Gastroesophageal sphincter (tissue), 4 donors: ENCODE measurements around the gene PPFIA3. TPM values are rescaled to one million over a fixed set of nuclear protein-coding genes. Genes with fewer than 3 reads are reported as not detected.

Experiments
- small RNA-seq, 4 donors: library from RNA; depleted of rRNA; stranded (forward); fragments of <200 nt; gene quantifications; one replicate each; pipeline ENCODE3, GENCODE V24; 2016
- total RNA-seq, 4 donors: library from RNA; depleted of rRNA; stranded (reverse); fragments of >200 nt; gene quantifications; one replicate each; pipeline ENCODE4 v1.1.0, GENCODE V29; 2016

The PPFIA3 gene
- total RNA-seq, 4 donors from 2014 or later = 3.6 to 7.6 (median 5.0) TPM

Small RNA genes within 50 kb of the gene (small RNA-seq; reads per million reads assigned to genes)
- gene RN7SL708P = 0 reads per million in 4 donors

Other genes starting within 250 kb of the PPFIA3 start
- 10 to 100 TPM; 53.9 to 70.0 (median 60.9) TPM for gene PPP1R15A, start 247.1 kb upstream of the PPFIA3 start, total RNA-seq
- 1 to 10 TPM in 1 of 4 donors, not detected in 3; 2.0 TPM for gene TULP2, start 220.8 kb upstream of the PPFIA3 start, total RNA-seq
- 100 to 1,000 TPM; 188 to 326 (median 279) TPM for gene NUCB1, start 219.2 kb upstream of the PPFIA3 start, total RNA-seq
- gene DHDH, start 185.8 kb upstream of the PPFIA3 start, total RNA-seq = under 1 TPM in 1 of 4 donors, not detected in 3; 0.81 TPM
- gene BAX, start 164.7 kb upstream of the PPFIA3 start, total RNA-seq = 10 to 100 TPM; 31.5 to 40.8 (median 34.8) TPM
- 1,000 to 10,000 TPM; 2,478 to 4,094 (median 2,824) TPM for gene FTL, start 154.2 kb upstream of the PPFIA3 start, total RNA-seq
- 10 to 100 TPM; 22.1 to 44.4 (median 38.5) TPM for gene GYS1, start 126.2 kb upstream of the PPFIA3 start, total RNA-seq
- gene RUVBL2, start 125.7 kb upstream of the PPFIA3 start, total RNA-seq = 10 to 100 TPM; 69.4 to 96.5 (median 84.2) TPM
- gene LHB, start 102.5 kb upstream of the PPFIA3 start, total RNA-seq = not detected
- not detected for gene CGB3, start 95.2 kb upstream of the PPFIA3 start, total RNA-seq
- gene CGB2, start 87.7 kb upstream of the PPFIA3 start, total RNA-seq = not detected
- not detected for gene CGB1, start 82.6 kb upstream of the PPFIA3 start, total RNA-seq
- gene CGB5, start 75.7 kb upstream of the PPFIA3 start, total RNA-seq = not detected
- gene CGB8, start 70.4 kb upstream of the PPFIA3 start, total RNA-seq = not detected
- not detected for gene CGB7, start 61.8 kb upstream of the PPFIA3 start, total RNA-seq
- under 1 TPM in 1 of 4 donors, not detected in 3; 0.37 TPM for gene NTF4, start 54.7 kb upstream of the PPFIA3 start, total RNA-seq
- not detected for gene KCNA7, start 46.8 kb upstream of the PPFIA3 start, total RNA-seq
- gene SNRNP70, start 34.1 kb upstream of the PPFIA3 start, total RNA-seq = 100 to 1,000 TPM in 3 of 4 donors, 10 to 100 TPM in 1; 77.4 to 323 (median 192) TPM
- 10 to 100 TPM in 3 of 4 donors, 1 to 10 TPM in 1; 6.5 to 19.8 (median 13.2) TPM for gene LIN7B, start 5.2 kb upstream of the PPFIA3 start, total RNA-seq
- 1 to 10 TPM in 1 of 4 donors, not detected in 3; 1.8 TPM for gene C19orf73, start 401 bp upstream of the PPFIA3 start, total RNA-seq
- 1 to 10 TPM; 1.1 to 3.9 (median 1.8) TPM for gene HRC, start 35.9 kb downstream of the PPFIA3 start, total RNA-seq
- 10 to 100 TPM; 16.3 to 38.5 (median 17.3) TPM for gene TRPM4, start 38.2 kb downstream of the PPFIA3 start, total RNA-seq
- gene SLC6A16, start 205.6 kb downstream of the PPFIA3 start, total RNA-seq = 1 to 10 TPM; 1.9 to 3.7 (median 2.5) TPM
- gene CD37, start 215.9 kb downstream of the PPFIA3 start, total RNA-seq = 10 to 100 TPM in 2 of 4 donors, 1 to 10 TPM in 2; 4.9 to 18.9 (median 9.3) TPM
- 10 to 100 TPM; 47.5 to 73.1 (median 51.1) TPM for gene TEAD2, start 242.9 kb downstream of the PPFIA3 start, total RNA-seq
- gene DKKL1, start 244.3 kb downstream of the PPFIA3 start, total RNA-seq = not detected